Activated CD4-positive, alpha-beta T cell treated with anti-CD3 and anti-CD28 coated beads for 36 hours (primary cell): Measurements from ENCODE around the gene U2AF1. TPM values are rescaled to one million over a fixed set of nuclear protein-coding genes. Genes with fewer than 3 reads are reported as not detected.
"Not testable (repeated sequence)": the region's sequence is repeated elsewhere in the genome, so short reads cannot be mapped to it uniquely, and the experiment has no call there.

Experiments used
- ATAC-seq: fragments of 200-7000 bp; cut with Tn5 transposase; one replicate; pipeline ENCODE4 v1.10.0; 2021; ENCODE audit warnings: mild to moderate bottlenecking, moderate library complexity
- CTCF ChIA-PET: fragments of 350-600 bp; sonication (Branson Sonifier 250); formaldehyde crosslinking; loops from one replicate; lab custom pipeline; 2021; ENCODE audit warnings: antibody characterized with exemption; lab: Charles Lee
- POLR2A ChIA-PET: fragments of 350-600 bp; sonication (Branson Sonifier 250); formaldehyde crosslinking; loops from one replicate; lab custom pipeline; 2021; ENCODE audit warnings: antibody characterized with exemption, inconsistent platforms; lab: Charles Lee
- DNase-seq: peaks from one replicate; pipeline ENCODE4 v3.0.0-alpha.2; 2020
- H3K27ac Mint-ChIP-seq: one replicate; pipeline ENCODE4 v1.8.0; 2021; ENCODE audit warnings: mixed read lengths
- H3K27me3 Mint-ChIP-seq: one replicate; pipeline ENCODE4 v1.8.0; 2021; ENCODE audit warnings: mixed read lengths
- H3K36me3 Mint-ChIP-seq: one replicate; pipeline ENCODE4 v1.8.0; 2021; ENCODE audit warnings: low read depth, mixed read lengths
- H3K4me1 Mint-ChIP-seq: one replicate; pipeline ENCODE4 v1.8.0; 2021; ENCODE audit warnings: mixed read lengths
- H3K4me3 Mint-ChIP-seq: one replicate; pipeline ENCODE4 v1.8.0; 2021; ENCODE audit warnings: mild to moderate bottlenecking, moderate library complexity, mixed read lengths
- H3K9me3 Mint-ChIP-seq: one replicate; pipeline ENCODE4 v1.8.0; 2021; ENCODE audit warnings: low read depth, mixed read lengths
- intact Hi-C, 2 experiments: fragments of 100-400 bp; cut with DNase I in 1 of 2; cut with micrococcal nuclease in 1 of 2; formaldehyde crosslinking; loops; one replicate each; pipeline versions ENCODE4 v1.14.2 to v1.15.1; 2022 to 2024; cut with DNase I, micrococcal nuclease
- total RNA-seq, 2 experiments: library from RNA; stranded (reverse); gene quantifications; one replicate each; pipeline ENCODE4 v1.2.3, GENCODE V29; 2021

U2AF1 gene
- total RNA-seq, 2 experiments from 2014 or later = 5.3 to 199 TPM

DNA sequence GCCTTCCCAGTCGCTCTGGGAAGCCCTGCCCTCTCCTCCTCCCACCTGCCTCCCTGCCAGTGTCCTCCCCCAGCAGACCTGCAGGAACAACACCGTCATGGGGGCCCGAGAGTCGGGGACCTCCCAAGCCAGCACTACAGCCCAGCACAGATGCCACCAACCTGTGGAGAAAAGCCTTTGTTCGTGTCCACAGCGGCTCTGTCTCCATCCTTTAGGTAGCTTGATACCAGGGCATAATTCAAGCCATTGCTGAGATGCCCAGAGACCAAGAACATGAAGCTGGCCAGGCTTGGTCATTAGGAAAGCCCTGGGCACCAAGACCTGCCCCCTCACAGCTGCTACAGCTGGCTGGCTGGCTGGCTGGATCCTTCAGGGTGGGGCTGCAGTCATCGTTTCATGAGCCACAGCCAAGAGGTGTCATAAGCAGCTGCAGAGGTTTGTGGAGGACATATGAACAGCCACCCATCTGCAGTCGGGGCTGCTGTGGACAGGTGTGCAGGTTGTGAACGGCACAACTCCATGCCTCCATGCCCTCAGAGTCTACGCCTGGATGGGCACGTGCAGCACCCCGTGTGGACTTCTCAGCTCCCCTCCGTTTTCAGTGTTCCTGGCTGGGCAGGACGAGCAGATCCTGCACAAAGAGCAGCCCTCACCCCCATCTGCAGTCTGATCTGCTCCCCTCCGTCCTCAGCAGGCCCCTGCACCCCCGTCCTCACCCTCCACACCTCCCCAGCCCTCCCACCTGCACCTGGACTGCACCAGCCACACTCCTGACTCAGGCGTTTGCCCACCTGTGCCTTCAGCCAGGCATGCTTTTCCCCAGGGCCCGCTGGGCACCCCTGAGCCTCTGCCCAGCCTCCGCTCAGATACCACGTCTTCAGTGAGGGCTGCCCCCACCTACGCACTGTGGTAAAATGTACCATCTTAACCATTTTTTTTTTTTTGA is 61.2 kb downstream of the U2AF1 start:
- H3K36me3 Mint-ChIP-seq, H3K9me3 Mint-ChIP-seq, H3K4me1 Mint-ChIP-seq, POLR2A ChIA-PET, intact Hi-C loops, H3K27me3 Mint-ChIP-seq, H3K27ac Mint-ChIP-seq, CTCF ChIA-PET, H3K4me3 Mint-ChIP-seq: not testable (repeated sequence)
- ATAC-seq = peak; percentile 57
- peak; percentile 30 for DNase-seq

DNA sequence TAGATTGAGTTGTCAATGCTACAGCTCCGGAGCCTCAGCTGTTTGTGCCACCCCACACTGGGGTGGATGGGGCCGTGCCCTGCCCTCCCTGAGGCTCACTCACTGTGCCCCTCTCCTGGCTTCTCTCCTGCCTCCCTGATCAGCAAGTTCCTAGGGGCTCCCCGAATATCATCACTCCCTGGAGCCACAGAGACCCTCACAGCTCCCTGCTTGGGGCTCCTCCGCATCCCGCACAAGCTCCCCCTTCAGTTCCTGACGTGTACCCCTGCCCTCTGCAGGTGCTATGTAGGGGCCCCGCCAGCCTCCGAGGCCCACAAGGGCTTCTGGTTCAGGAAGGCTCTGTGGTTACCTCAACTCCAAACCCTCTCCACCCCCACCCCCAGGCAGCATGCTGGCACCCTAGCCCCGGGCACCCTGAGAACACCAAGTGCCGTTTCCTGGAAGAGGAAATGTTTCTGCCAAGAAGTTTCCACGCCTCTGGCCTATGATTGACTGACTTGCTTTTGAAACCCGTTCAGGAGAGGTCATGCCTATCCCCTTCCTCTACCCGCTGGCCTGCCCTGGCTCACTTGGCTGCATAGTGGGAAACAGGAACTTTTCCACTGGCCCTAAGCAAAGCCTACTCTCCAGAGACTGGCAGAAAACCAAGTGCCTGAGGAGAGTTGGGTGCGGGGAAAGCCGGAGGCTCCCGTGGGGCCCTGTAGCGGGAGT is 62.0 kb downstream of the U2AF1 start:
- H3K9me3 Mint-ChIP-seq, CTCF ChIA-PET, H3K4me3 Mint-ChIP-seq, H3K4me1 Mint-ChIP-seq, H3K27ac Mint-ChIP-seq, H3K36me3 Mint-ChIP-seq, H3K27me3 Mint-ChIP-seq, intact Hi-C loops, DNase-seq, POLR2A ChIA-PET: not testable (repeated sequence)
- ATAC-seq = peak; percentile 68

- CTCF ChIA-PET, POLR2A ChIA-PET, ATAC-seq, H3K9me3 Mint-ChIP-seq, intact Hi-C loops, H3K4me1 Mint-ChIP-seq, H3K4me3 Mint-ChIP-seq, H3K27me3 Mint-ChIP-seq, H3K36me3 Mint-ChIP-seq, DNase-seq, H3K27ac Mint-ChIP-seq: not testable (repeated sequence)
Measured at GRCh38 chr21:43044547-43044946, 62.8 kb downstream of the U2AF1 start.

DNA sequence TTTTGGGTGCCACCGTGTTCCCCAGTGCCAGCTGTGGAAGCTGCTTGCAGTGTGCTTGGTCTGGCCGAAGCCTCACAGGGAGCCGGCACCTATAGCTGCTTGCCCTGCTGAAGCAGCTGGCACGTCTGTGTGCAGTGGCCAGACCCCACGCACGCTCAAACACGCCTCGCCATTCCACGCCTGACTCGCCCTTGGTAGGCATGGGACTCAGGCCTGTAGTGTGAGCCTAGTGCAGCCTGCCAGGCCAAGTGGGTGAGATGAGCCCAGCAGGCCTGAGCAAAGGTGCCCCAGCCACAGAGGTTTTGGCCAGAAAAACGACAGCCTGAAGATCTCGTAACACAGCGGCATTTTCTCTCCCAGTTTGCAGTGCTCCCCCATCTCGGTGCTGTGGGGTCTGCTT is 64.1 kb downstream of the U2AF1 start:
- H3K27ac Mint-ChIP-seq, H3K27me3 Mint-ChIP-seq, H3K9me3 Mint-ChIP-seq, intact Hi-C loops, ATAC-seq, H3K4me3 Mint-ChIP-seq, H3K4me1 Mint-ChIP-seq, POLR2A ChIA-PET, CTCF ChIA-PET, H3K36me3 Mint-ChIP-seq, DNase-seq: not testable (repeated sequence)

Other genes starting within 250 kb of the U2AF1 start
- 10 to 100 TPM; 34.0 to 46.5 TPM for gene WDR4, start 228.0 kb downstream of the U2AF1 start, total RNA-seq
- gene NDUFV3, start 214.3 kb downstream of the U2AF1 start, total RNA-seq = 10 to 100 TPM; 24.6 to 31.8 TPM
- gene ERVH48-1, start 181.9 kb downstream of the U2AF1 start, total RNA-seq = 1 to 10 TPM in 1 of 2 experiments, under 1 TPM in 1; 0.91 to 1.4 TPM
- 10 to 100 TPM; 13.4 to 14.8 TPM for gene PKNOX1, start 133.0 kb downstream of the U2AF1 start, total RNA-seq
- 10 to 100 TPM; 88.3 to 98.5 TPM for gene CBS, start 31.7 kb downstream of the U2AF1 start, total RNA-seq
- gene CRYAA, start 61.4 kb upstream of the U2AF1 start, total RNA-seq = not detected